Common myeloid progenitor, CD34-positive (primary cell): ENCODE data around the gene FGA.

Source experiments
- CTCF ChIA-PET: fragments of 350-600 bp; sonication (Branson Sonifier 250); formaldehyde crosslinking; loops from one replicate; lab custom pipeline; 2021; ENCODE audit warnings: antibody characterized with exemption; lab: Charles Lee
- POLR2A ChIA-PET: fragments of 350-600 bp; sonication (Branson Sonifier 250); formaldehyde crosslinking; loops from one replicate; lab custom pipeline; 2021; ENCODE audit warnings: antibody characterized with exemption; lab: Charles Lee
- DNase-seq, 3 donors: peaks; one replicate each; pipeline versions ENCODE4 v3.0.0 to v3.0.0-alpha.2; 2013
- H3K27ac ChIP-seq, 2 experiments: 1 replicate in 1 of 2; 2 replicates in 1 of 2; pipeline ENCODE4 v1.7.0; 2013; ENCODE audit warnings: inconsistent platforms in 2 of 2, low read length in 2 of 2, mild to moderate bottlenecking in 2 of 2, low read depth in 1 of 2, moderate library complexity in 1 of 2; ENCODE audit not compliant: severe bottlenecking in 2 of 2, insufficient read depth in 1 of 2, poor library complexity in 1 of 2
- H3K27me3 ChIP-seq, 5 experiments: replicated peaks in 2 of 5; 1 replicate in 3 of 5; 2 replicates in 2 of 5; pipeline versions ENCODE4 v1.6.1 to v1.7.0; 2013; ENCODE audit warnings: low read length in 4 of 5, mild to moderate bottlenecking in 2 of 5, moderate library complexity in 2 of 5, inconsistent platforms in 1 of 5; ENCODE audit not compliant: insufficient read depth in 5 of 5, control insufficient read depth in 4 of 5
- H3K36me3 ChIP-seq, 4 experiments: 1 replicate in 2 of 4; 2 replicates in 2 of 4; pipeline versions ENCODE4 v1.6.1 to v1.7.0; 2013; ENCODE audit warnings: low read length in 3 of 4, control low read depth in 1 of 4, mild to moderate bottlenecking in 1 of 4; ENCODE audit not compliant: control insufficient read depth in 4 of 4, insufficient read depth in 4 of 4
- H3K4me1 ChIP-seq, 4 experiments: 1 replicate in 3 of 4; 2 replicates in 1 of 4; pipeline versions ENCODE4 v1.6.1 to v1.7.1; 2013; ENCODE audit warnings: low read length in 3 of 4, mild to moderate bottlenecking in 3 of 4, control low read depth in 1 of 4, inconsistent platforms in 1 of 4, moderate library complexity in 1 of 4; ENCODE audit not compliant: control insufficient read depth in 4 of 4, insufficient read depth in 4 of 4; ENCODE audit errors: control extremely low read depth in 1 of 4
- H3K4me3 ChIP-seq, 7 experiments: 1 replicate in 4 of 7; 2 replicates in 3 of 7; pipeline versions ENCODE4 v1.5.1 to v1.7.0; 2013; ENCODE audit warnings: mild to moderate bottlenecking in 7 of 7, low read length in 6 of 7, moderate library complexity in 6 of 7, inconsistent platforms in 2 of 7, low read depth in 2 of 7, control low read depth in 1 of 7; ENCODE audit not compliant: insufficient read depth in 4 of 7, control insufficient read depth in 1 of 7; ENCODE audit errors: extremely low read depth in 1 of 7
- H3K9me3 ChIP-seq, 5 experiments: 1 replicate in 4 of 5; 2 replicates in 1 of 5; pipeline versions ENCODE4 v1.6.1 to v1.7.1; 2013; ENCODE audit warnings: low read length in 4 of 5, mild to moderate bottlenecking in 2 of 5, inconsistent platforms in 1 of 5, low read depth in 1 of 5, moderate library complexity in 1 of 5; ENCODE audit not compliant: control insufficient read depth in 4 of 5, insufficient read depth in 2 of 5; ENCODE audit errors: control extremely low read depth in 1 of 5
- WGBS: methylation state at CpG from one replicate; pipeline ENCODE4 v1.1.5; 2013; ENCODE audit not compliant: insufficient coverage; 5-methylcytosine and 5-hydroxymethylcytosine counted together

Gene FGA

GRCh38 chr4:154610582-154610981 lies 20.0 kb upstream of the FGA start:
- CTCF ChIA-PET: interaction anchor here (0.7 to 5.8 kb wide), 5 partner anchors 9 to 60 kb away, joined by 3 to 40 read pairs (median 18); partner anchors contain the start of gene PLRG1
- POLR2A ChIA-PET: no interaction called here
- Histone ChIP-seq H3K27me3 (peaks cover 0 to 8% (median 0%) of the 10 kb centered on the region in 5 experiments), H3K27ac (no peak overlapping the region), H3K4me3 (peak overlapping the region in 1 of 7 experiments; percentile 20), H3K36me3 (no peaks in the 10 kb centered on the region), H3K4me1 (peaks cover 0 to 2% (median 0%) of the 10 kb centered on the region in 4 experiments), H3K9me3 (no peaks in the 10 kb centered on the region)
- DNase-seq: peak in 2 of 3 donors; percentile 43 to 56
- 100% methylated on average over 1 of the region's 4 CpGs for WGBS

- DNase-seq: no peak
- POLR2A ChIA-PET: no interaction called here
- Histone ChIP-seq H3K27me3 (peaks cover 0 to 10% (median 0%) of the 10 kb centered on the region in 5 experiments), H3K4me1 (peaks cover 0 to 2% (median 0%) of the 10 kb centered on the region in 4 experiments), H3K9me3 (no peaks in the 10 kb centered on the region), H3K4me3 (no peak overlapping the region), H3K27ac (no peak overlapping the region), H3K36me3 (no peaks in the 10 kb centered on the region)
- WGBS: 100% methylated on average over 1 of the region's 4 CpGs
- CTCF ChIA-PET: interaction anchor here (0.8 to 5.2 kb wide), 5 partner anchors 10 to 59 kb away, joined by 3 to 24 read pairs (median 6); partner anchors contain the start of gene PLRG1
These were observed 19.0 kb upstream of the FGA start for GRCh38 chr4:154609532-154609931.

- Histone ChIP-seq H3K4me3 (no peak overlapping the region), H3K9me3 (no peaks in the 10 kb centered on the region), H3K27ac (no peak overlapping the region), H3K36me3 (no peaks in the 10 kb centered on the region), H3K4me1 (peaks cover 0 to 2% (median 0%) of the 10 kb centered on the region in 4 experiments), H3K27me3 (peaks cover 0 to 10% (median 0%) of the 10 kb centered on the region in 5 experiments)
- no peak for DNase-seq
- CTCF ChIA-PET: interaction anchor here (1.3 to 5.2 kb wide), 5 partner anchors 11 to 58 kb away, joined by 3 to 24 read pairs (median 6); partner anchors contain the start of gene PLRG1
- WGBS: no CpG with 5 or more reads among the region's 3 CpGs
- POLR2A ChIA-PET: no interaction called here
These were observed 18.1 kb upstream of the FGA start for GRCh38 chr4:154608361-154609252.

GRCh38 chr4:154606728-154607723 lies 16.5 kb upstream of the FGA start:
- Histone ChIP-seq H3K27ac (no peak overlapping the region), H3K4me1 (peaks cover 0 to 2% (median 0%) of the 10 kb centered on the region in 4 experiments), H3K9me3 (no peaks in the 10 kb centered on the region), H3K4me3 (no peak overlapping the region), H3K27me3 (peaks cover 0 to 11% (median 0%) of the 10 kb centered on the region in 5 experiments), H3K36me3 (no peaks in the 10 kb centered on the region)
- CTCF ChIA-PET: interaction anchor here (0.8 to 1.4 kb wide), 6 partner anchors 12 to 48 kb away, joined by 3 to 6 read pairs (median 4); no protein-coding TSS in a partner anchor
- 100% methylated on average over 4 of the region's 6 CpGs for WGBS
- POLR2A ChIA-PET: no interaction called here
- no peak for DNase-seq

- no CpG with 5 or more reads among the region's 4 CpGs for WGBS
- ChIA-PET CTCF (interaction anchor here (1.0 to 1.9 kb wide), 4 partner anchors 8 to 46 kb away, joined by 3 to 7 read pairs (median 4); no protein-coding TSS in a partner anchor), POLR2A (no interaction called here)
- Histone ChIP-seq H3K36me3 (no peaks in the 10 kb centered on the region), H3K4me1 (no peaks in the 10 kb centered on the region), H3K4me3 (no peak overlapping the region), H3K27ac (no peak overlapping the region), H3K9me3 (no peaks in the 10 kb centered on the region), H3K27me3 (peaks cover 0 to 11% (median 0%) of the 10 kb centered on the region in 5 experiments)
- no peak for DNase-seq
These were observed 14.2 kb upstream of the FGA start for GRCh38 chr4:154604696-154605200.

GRCh38 chr4:154603033-154603943 lies 12.7 kb upstream of the FGA start:
- POLR2A ChIA-PET: no interaction called here
- H3K27me3 ChIP-seq: peaks cover 0 to 11% (median 0%) of the 10 kb centered on the region in 5 experiments
- no peaks in the 10 kb centered on the region for H3K4me1 ChIP-seq
- no peak for DNase-seq
- no peak overlapping the region for H3K27ac ChIP-seq
- no peak overlapping the region for H3K4me3 ChIP-seq
- H3K9me3 ChIP-seq: no peaks in the 10 kb centered on the region
- CTCF ChIA-PET: interaction anchor here (0.9 to 1.9 kb wide), 5 partner anchors 9 to 44 kb away, joined by 3 to 6 read pairs (median 4); no protein-coding TSS in a partner anchor
- H3K36me3 ChIP-seq: no peaks in the 10 kb centered on the region
- 96% methylated on average over 3 of the region's 6 CpGs for WGBS
